GM12892 (cell line): ENCODE measurements around the gene ADAMTSL1.

Source experiments
- POLR2A ChIP-seq: IDR thresholded peaks from 2 replicates; pipeline ENCODE4 v1.6.1; 2011; ENCODE audit warnings: low read depth, low read length, control low read depth
- POLR2AphosphoS5 ChIP-seq: IDR thresholded peaks from 2 replicates; pipeline ENCODE4 v1.6.1; 2011; ENCODE audit warnings: low read depth, low read length, control low read depth

- TF ChIP-seq POLR2A (no peak), POLR2AphosphoS5 (no peak)
These were observed 297.1 kb downstream of the ADAMTSL1 start for GRCh38 chr9:18771011-18771410.
